OCI-LY3 (cell line): ENCODE results near the gene BUD31.

Source experiments
- CTCF ChIP-seq: fragments of 200-600, 300-600 bp; sonication (generic); IDR thresholded peaks from 2 replicates; pipeline ENCODE4 v1.5.1; 2014; ENCODE audit warnings: antibody characterized with exemption, low read length, low read depth
- EZH2phosphoT487 ChIP-seq: fragments of 200-600 bp; shearing (Covaris generic); IDR thresholded peaks from 2 replicates; pipeline ENCODE4 v1.6.1; 2018; ENCODE audit warnings: antibody characterized with exemption, mixed run types, low read depth

- TF ChIP-seq CTCF = no peak
- TF ChIP-seq EZH2phosphoT487 = no peak
These were observed 14.6 kb upstream of the BUD31 start for GRCh38 chr7:99394188-99394502.
